ENCODE results near the gene OR5H6. TPM values are rescaled to one million over a fixed set of nuclear protein-coding genes. Genes with fewer than 3 reads are reported as not detected.

The OR5H6 gene
- total RNA-seq, 4 donors from 2014 or later: not detected

DNA sequence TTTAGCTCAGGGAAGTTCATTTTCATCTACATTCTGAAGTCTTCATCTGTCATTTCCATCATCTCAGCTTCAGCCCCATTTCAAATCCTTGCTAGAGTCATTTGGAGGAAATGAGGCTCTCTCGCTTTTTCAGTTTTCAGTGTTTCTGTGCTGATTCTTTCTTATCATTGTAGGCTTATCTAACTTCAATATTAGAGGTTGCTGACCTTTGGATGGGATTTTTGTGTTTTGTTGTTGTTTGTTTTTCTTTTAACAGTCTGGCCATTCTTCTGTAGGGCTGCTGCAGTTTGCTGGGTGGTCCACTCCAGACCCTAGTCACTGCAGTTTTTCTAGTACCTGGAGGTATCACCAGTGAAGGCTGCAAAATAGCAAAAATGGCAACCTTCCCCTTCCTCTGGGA lies 26.9 kb downstream of the OR5H6 start:
- Histone ChIP-seq H3K4me1 (no peaks in the 10 kb centered on the region), H3K27me3 (no peaks in the 10 kb centered on the region), H3K9me3 (no peaks in the 10 kb centered on the region), H3K27ac (no peak overlapping the region), H3K4me3 (no peak overlapping the region), H3K36me3 (no peaks in the 10 kb centered on the region)
- TF ChIP-seq POLR2A (IDR thresholded peaks at IDR 0.05): no peak
- TF ChIP-seq, protein P1, sequence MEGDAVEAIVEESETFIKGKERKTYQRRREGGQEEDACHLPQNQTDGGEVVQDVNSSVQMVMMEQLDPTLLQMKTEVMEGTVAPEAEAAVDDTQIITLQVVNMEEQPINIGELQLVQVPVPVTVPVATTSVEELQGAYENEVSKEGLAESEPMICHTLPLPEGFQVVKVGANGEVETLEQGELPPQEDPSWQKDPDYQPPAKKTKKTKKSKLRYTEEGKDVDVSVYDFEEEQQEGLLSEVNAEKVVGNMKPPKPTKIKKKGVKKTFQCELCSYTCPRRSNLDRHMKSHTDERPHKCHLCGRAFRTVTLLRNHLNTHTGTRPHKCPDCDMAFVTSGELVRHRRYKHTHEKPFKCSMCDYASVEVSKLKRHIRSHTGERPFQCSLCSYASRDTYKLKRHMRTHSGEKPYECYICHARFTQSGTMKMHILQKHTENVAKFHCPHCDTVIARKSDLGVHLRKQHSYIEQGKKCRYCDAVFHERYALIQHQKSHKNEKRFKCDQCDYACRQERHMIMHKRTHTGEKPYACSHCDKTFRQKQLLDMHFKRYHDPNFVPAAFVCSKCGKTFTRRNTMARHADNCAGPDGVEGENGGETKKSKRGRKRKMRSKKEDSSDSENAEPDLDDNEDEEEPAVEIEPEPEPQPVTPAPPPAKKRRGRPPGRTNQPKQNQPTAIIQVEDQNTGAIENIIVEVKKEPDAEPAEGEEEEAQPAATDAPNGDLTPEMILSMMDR (IDR thresholded peaks at IDR 0.05): no peak
- intact Hi-C loops (cut with DNase I): no loop called here
- DNase-seq: no peak
- 45 to 63% methylated on average over 1 of the region's 1 CpG for WGBS, 2 donors

DNA sequence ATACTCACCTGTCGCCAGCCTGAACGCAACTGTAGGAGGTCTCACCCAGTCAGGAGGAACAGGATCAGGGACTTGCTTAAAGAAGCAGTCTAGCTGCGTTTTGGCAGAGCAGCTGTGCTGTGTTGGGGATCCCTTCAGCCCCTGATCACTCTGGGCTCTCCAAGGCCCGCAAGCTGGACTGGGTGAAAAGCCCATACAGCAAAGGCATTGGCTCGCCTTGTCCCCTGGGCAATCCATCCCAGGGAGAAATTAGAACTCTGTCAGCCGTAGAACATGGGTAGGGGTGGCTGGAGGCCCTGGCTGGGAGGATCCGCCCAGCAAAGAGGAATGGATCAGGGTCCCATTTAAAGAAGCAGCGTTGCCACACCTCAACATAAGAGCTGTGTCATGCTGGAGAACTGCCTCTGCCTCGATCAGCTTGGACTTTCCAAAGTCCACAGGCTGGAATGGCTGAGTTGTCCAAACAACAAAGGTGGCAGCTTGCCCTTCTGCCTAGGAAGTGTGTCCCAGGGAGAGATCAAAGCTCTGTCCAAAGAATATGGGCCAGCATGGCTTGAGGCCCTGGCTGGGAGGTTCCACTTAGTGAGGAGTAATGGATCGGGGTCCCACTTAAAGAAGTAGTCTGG lies 27.4 kb downstream of the OR5H6 start:
- Histone ChIP-seq H3K27ac (no peak overlapping the region), H3K4me1 (no peaks in the 10 kb centered on the region), H3K27me3 (no peaks in the 10 kb centered on the region), H3K4me3 (no peak overlapping the region), H3K9me3 (no peaks in the 10 kb centered on the region), H3K36me3 (no peaks in the 10 kb centered on the region)
- DNase-seq: no peak
- WGBS, 2 donors: 74 to 83% methylated on average over 1 to 7 of the region's 10 CpGs
- TF ChIP-seq POLR2A (IDR thresholded peaks at IDR 0.05): no peak
- TF ChIP-seq, protein P1 (IDR thresholded peaks at IDR 0.05): no peak
- intact Hi-C loops (cut with DNase I): no loop called here

Other genes with a start within 250 kb of the OR5H6 start
- gene GABRR3, start 228.9 kb upstream of the OR5H6 start, total RNA-seq: not detected
- gene OR5AC2, start 177.1 kb upstream of the OR5H6 start, total RNA-seq: not detected
- gene OR5H1, start 133.5 kb upstream of the OR5H6 start, total RNA-seq: not detected
- not detected for gene OR5H14, start 116.8 kb upstream of the OR5H6 start, total RNA-seq
- gene OR5H15, start 97.5 kb upstream of the OR5H6 start, total RNA-seq: not detected
- not detected for gene OR5H2, start 18.3 kb downstream of the OR5H6 start, total RNA-seq
- gene OR5K4, start 89.6 kb downstream of the OR5H6 start, total RNA-seq: not detected
- not detected for gene OR5K3, start 126.4 kb downstream of the OR5H6 start, total RNA-seq
- not detected for gene OR5K1, start 199.0 kb downstream of the OR5H6 start, total RNA-seq
- not detected for gene OR5K2, start 233.4 kb downstream of the OR5H6 start, total RNA-seq